GM12892 (cell line): ENCODE data around the gene ARFGEF3.

Experiments used
- POLR2AphosphoS5 ChIP-seq: IDR thresholded peaks from 2 replicates; pipeline ENCODE4 v1.6.1; 2011; ENCODE audit warnings: low read depth, low read length, control low read depth
- TAF1 ChIP-seq: IDR thresholded peaks from 2 replicates; pipeline ENCODE4 v1.6.1; 2011; ENCODE audit warnings: low read depth, mild to moderate bottlenecking, control low read depth, low read length, borderline replicate concordance

DNA sequence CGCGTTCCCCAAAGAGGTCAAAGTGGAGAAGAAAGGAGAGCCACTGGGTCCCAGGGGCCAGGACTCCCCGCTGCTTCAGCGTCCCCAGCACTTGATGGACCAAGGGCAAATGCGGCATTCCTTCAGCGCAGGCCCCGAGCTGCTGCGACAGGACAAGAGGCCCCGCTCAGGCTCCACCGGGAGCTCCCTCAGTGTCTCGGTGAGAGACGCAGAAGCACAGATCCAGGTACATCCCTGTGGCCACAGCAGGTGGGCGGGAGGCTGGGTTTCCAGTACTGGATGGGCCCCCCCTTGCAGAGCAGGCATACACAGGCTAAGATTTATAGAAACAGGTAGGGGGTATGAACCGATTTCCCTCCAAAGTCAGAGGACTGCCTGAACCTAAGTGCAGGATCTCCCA, 173.2 kb downstream of the ARFGEF3 start:
- TF ChIP-seq POLR2AphosphoS5 (no peak), TAF1 (no peak)
